NCI-H460 (cell line): ENCODE measurements around the gene TSPEAR. TPM values are rescaled to one million over a fixed set of nuclear protein-coding genes. Genes with fewer than 3 reads are reported as not detected.

Experiments used
- DNase-seq: peaks from one replicate; pipeline ENCODE4 v3.0.0-alpha.2; 2016; ENCODE audit warnings: low read depth; ENCODE audit errors: extremely low read depth
- total RNA-seq: library from RNA; depleted of rRNA; stranded (reverse); fragments of >200 nt; shearing (Covaris generic); gene quantifications from 2 replicates; pipeline ENCODE4 v1.2.3, GENCODE V29; 2014

Gene TSPEAR
- total RNA-seq, 1 experiment from 2014 or later, result 0.02 TPM

DNA sequence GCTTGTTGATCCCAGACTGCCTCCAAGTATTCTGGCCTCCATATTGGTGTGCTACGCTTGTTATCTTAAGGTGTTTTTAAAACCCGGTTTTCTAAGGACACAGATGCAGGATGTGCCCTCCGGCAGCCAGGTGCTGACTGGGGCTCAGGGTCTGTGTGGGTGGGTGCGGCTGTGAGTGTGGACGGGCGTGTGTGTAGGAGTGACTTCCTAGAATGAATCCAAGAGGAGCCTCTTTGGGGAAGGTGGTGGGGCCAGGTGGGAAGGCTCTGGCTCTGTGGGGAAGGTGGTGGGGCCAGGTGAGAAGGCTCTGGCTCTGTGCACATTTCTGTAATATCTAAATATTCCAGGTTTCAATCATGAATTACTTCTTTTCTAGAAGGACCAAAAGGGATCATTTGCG lies 12.8 kb upstream of the TSPEAR start:
- no peak for DNase-seq

DNA sequence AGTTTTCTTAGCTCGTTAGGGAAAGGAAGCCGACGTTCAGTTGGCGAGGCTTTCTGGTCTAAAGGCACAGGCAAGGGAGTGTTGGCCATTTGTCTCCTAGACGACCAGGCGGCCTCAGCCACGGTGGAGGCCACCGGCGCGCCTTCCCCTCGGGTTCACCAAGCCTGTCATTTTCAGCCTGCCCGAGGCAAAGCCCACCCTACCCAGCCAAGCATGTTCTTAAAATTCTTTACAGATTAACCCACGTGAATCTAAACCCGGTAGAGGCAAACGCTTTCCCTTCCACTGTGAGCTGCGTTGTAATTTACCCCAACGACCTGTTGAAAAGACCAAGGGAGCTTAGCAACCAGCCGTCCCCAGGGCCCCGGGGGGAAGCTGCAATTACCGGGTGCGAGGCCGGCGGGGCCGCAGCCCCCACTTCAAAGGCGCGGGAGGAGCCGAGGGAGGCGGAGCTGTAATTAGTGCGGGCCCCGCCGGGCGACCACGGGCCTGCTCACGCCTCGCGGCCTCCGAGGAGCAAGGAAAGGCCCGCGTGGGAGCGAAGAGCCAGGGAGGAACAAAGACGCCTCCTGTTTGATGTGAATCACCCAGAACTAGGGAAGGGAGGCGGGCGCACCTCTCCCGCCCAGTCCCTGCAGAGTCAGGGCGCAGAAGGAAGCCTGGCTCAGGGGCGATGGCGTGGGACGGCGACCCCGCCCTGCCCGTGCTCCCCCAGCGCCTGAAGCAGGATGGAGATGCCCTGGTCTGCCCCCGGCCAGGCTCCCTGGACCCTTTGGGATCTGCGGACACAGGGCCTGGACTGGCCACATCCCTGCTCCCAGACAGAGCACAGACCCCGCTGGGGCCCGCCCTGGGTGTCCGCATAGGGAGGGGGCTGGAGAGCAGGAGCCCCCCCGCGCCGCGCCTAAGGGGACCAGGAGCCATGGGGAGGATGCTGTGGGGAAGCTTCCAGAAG lies 12.1 kb upstream of the TSPEAR start:
- DNase-seq, result no peak

DNA sequence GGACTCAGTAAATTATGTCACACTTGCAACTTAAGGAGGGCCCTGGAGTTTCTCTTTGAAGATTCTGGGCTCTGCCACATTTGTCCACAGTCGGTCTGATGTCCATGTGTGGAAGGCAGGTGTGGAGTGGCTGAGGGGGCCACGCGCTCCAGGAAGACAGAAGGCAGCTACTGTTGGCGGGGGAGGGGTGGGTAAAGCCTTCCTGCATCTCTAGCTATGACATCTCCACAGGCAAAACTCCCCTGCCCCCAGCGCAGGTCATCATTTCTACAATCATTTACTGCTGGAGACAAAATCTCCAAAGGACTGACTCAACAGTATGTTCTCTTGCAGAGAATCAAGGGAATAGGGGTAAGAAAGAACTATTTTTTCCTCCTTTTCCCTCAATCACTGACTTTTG lies 11.4 kb upstream of the TSPEAR start:
- no peak for DNase-seq

- no peak for DNase-seq
Observed at GRCh38 chr21:44720170-44720569, 8.8 kb upstream of the TSPEAR start.

GRCh38 chr21:44718571-44718970 lies 7.2 kb upstream of the TSPEAR start:
- no peak for DNase-seq

- no peak for DNase-seq
Observed at GRCh38 chr21:44718093-44718492, 6.7 kb upstream of the TSPEAR start.

- no peak for DNase-seq
Observed at GRCh38 chr21:44716984-44717383, 5.6 kb upstream of the TSPEAR start.

GRCh38 chr21:44714905-44715304 lies 3.5 kb upstream of the TSPEAR start:
- no peak for DNase-seq

GRCh38 chr21:44713846-44714245 lies 2.5 kb upstream of the TSPEAR start:
- DNase-seq, result no peak

DNA sequence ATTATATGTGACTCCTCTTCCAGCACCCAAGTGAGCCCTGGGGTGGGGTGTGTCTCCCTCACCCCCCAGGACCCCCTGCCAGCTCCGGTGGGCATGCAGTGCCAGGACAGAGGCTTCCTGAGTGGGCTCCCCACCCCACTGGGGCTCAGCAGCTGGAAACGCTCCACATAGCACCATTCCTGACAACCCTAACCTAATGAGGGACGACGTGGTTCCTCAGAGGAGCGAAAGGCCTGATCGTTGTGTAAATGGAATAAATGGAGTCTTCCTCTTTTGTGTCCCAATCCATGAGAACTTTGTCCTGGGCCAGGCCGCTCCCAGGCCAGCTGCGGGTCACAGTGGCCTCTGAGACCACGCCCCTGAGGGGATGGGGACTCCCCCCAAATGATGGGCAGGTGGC lies 1.8 kb upstream of the TSPEAR start:
- no peak for DNase-seq

GRCh38 chr21:44712203-44713028 lies 1.0 kb upstream of the TSPEAR start:
- no peak for DNase-seq

GRCh38 chr21:44710756-44711326 lies 531 bp downstream of the TSPEAR start:
- DNase-seq, result no peak

- no peak for DNase-seq
Observed at GRCh38 chr21:44710294-44710665, 1.1 kb downstream of the TSPEAR start.

GRCh38 chr21:44709426-44710293 lies 1.7 kb downstream of the TSPEAR start:
- DNase-seq, result no peak

DNA sequence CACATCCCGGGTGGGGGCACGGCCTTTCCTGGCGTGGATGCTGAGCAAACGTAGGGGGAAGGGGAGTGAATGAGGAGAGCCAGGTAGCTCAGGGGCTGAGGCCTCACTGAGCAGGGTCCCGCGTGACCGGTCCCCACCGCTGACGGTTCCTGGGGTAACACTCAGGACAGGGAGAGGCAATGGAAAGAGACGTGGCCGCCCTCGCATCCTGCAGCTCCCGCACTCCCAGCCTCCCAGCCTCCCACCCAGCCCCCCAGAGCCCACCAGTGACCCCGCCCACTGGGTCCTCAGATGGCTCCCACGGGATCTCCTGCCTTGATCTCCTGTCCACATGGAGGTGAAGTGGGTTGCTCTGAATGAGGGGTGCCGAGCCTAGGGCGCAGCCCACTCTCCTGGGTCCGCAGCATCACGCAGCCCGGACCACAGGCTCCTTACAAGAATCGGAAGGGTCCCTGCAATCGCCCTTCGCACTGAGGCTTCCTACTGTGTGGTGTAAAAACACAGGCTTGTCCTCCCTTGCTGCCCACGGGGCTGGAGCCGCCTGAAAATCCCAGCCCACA lies 2.4 kb downstream of the TSPEAR start:
- no peak for DNase-seq

GRCh38 chr21:44708213-44708865 lies 3.0 kb downstream of the TSPEAR start:
- DNase-seq, result no peak

DNA sequence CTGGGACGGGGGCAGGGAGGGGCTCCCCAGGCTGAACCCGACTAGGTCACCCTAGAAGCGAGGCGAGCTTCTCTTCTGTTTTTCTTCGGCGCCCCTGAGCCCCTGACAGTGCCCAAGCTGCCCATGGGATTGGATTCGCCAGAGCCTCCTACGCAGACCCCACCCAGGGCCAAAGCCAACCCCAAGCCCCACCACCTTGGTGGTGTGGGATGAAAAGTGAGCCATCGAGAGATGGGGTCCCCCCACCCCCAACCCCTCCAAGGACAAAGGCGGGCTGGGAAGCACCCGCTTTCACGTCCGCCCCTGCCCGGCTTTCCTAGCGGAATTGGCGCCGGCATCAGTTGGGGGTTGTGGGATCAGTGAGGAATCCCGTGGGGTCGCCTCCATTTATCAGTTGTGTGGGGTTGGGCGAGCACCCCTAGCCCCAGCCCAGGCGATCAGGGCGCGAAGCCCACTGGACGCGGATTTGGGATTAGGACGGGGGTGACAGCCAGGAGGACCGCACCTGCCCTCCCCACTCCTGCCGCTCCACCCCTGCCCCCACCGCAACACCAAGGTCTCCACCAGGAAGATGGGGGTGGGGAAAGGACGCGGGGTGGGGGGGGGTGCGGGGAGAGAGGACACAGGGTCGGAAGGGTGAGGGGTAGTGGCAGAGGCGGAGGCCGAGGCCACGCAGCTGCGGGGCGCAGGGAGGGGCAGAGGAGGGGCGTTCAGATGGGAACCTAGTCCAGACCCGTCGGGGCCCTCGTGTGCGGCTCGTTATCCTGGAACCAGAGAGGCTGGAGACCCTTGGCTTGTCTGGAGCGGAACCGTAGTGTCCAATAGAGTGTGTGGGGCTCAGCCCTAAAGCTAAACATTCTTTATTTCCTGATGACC lies 4.4 kb downstream of the TSPEAR start:
- DNase-seq, result no peak

DNA sequence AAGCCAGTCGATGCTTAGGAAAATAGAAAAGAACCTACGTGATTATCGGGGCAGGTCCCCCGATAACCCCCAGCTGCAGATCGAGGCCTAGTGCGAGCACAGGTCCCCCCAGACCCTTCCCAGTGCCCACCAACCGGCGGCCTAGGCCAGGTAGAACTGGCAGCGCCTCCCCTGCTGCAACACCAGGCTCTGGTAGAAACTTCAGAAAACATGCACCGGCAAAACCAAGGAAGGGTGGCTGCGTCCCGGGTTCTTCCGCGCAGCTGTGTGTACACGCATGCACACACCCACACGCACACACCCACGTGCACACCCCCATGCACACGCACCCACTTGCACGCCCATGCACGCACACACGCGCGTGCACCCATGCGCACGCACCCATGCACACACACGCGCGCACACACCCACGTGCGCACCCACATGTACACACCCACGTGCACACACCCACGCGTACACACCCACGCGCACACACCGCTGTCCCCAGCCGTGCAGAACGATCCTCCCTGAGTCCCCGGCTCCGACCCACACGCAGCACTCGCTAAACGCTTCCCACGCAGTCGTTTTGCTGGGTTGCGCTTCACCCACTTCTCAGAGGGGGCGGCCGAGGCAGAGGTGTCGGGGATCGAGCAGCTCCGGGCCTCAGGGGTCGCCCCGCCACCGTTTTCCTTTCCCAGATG lies 5.2 kb downstream of the TSPEAR start:
- no peak for DNase-seq
